GM10248 (cell line): Measurements from ENCODE around the gene SHISA5.

Experiments
- CTCF ChIA-PET: fragments of 300-600 bp; sonication (Branson Sonifier 250); formaldehyde crosslinking; extraction: SDS; loops from one replicate; lab custom pipeline; 2021; ENCODE audit warnings: antibody characterized with exemption; lab: Yijun Ruan, JAX
- POLR2A ChIA-PET: fragments of 350-650 bp; sonication (Branson Sonifier 250); formaldehyde crosslinking; extraction: SDS; loops from one replicate; lab custom pipeline; 2020; ENCODE audit warnings: antibody characterized with exemption; lab: Yijun Ruan, JAX
- DNase-seq: peaks from one replicate; pipeline ENCODE4 v3.0.0; 2012; ENCODE audit errors: extremely low spot score
- TF ChIP-seq, protein P1 (sequence below): IDR thresholded peaks from 2 replicates; pipeline ENCODE4 v1.5.1; 2012; ENCODE audit warnings: mild to moderate bottlenecking, low read depth; ENCODE audit errors: extremely low read depth, missing control alignments, control extremely low read depth

Gene SHISA5

DNA sequence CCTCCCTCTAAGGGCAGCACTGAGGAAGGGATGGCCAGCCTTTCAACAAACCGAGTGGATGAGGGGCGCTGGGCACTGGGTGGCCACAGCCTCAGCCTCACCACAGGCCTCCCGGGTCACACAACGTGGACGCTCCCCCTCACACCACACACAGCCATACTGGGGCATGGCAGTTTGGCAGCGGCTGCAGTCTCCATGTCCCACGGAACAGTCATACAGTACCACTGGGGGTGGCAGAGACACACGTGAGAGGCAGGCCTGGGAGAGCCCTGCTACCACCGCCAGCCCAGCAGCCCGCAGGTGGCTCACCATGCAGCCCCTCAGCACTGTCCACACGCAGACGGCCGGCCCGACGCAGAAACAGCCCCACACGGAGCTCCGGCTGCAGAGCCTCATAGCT, 85.8 kb downstream of the SHISA5 start:
- TF ChIP-seq, protein P1, sequence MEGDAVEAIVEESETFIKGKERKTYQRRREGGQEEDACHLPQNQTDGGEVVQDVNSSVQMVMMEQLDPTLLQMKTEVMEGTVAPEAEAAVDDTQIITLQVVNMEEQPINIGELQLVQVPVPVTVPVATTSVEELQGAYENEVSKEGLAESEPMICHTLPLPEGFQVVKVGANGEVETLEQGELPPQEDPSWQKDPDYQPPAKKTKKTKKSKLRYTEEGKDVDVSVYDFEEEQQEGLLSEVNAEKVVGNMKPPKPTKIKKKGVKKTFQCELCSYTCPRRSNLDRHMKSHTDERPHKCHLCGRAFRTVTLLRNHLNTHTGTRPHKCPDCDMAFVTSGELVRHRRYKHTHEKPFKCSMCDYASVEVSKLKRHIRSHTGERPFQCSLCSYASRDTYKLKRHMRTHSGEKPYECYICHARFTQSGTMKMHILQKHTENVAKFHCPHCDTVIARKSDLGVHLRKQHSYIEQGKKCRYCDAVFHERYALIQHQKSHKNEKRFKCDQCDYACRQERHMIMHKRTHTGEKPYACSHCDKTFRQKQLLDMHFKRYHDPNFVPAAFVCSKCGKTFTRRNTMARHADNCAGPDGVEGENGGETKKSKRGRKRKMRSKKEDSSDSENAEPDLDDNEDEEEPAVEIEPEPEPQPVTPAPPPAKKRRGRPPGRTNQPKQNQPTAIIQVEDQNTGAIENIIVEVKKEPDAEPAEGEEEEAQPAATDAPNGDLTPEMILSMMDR, result no peak
- ChIA-PET CTCF (interaction anchor here (1.6 to 30.6 kb wide), 3 partner anchors 13 to 223 kb away, joined by 5 to 863 read pairs (median 11); partner anchors contain the start of genes CCDC51, PLXNB1 and TMA7), POLR2A (no interaction called here)
- no peak for DNase-seq
